CD4-positive, alpha-beta T cell (primary cell): ENCODE results near the gene FNIP1. TPM values are rescaled to one million over a fixed set of nuclear protein-coding genes. Genes with fewer than 3 reads are reported as not detected.

Experiments used
- ATAC-seq: fragments of 200-7000 bp; cut with Tn5 transposase; one replicate; pipeline ENCODE4 v1.10.0; 2022; ENCODE audit warnings: mild to moderate bottlenecking; ENCODE audit not compliant: poor library complexity
- CTCF ChIA-PET: fragments of 350-600 bp; sonication (Branson Sonifier 250); formaldehyde crosslinking; loops from one replicate; lab custom pipeline; 2021; ENCODE audit warnings: antibody characterized with exemption, inconsistent platforms; lab: Charles Lee
- POLR2A ChIA-PET: fragments of 350-600 bp; sonication (Branson Sonifier 250); formaldehyde crosslinking; loops from one replicate; lab custom pipeline; 2021; ENCODE audit warnings: antibody characterized with exemption, inconsistent platforms; lab: Charles Lee
- DNase-seq, 14 experiments: peaks; one replicate each; pipeline ENCODE4 v3.0.0-alpha.2; 2013 to 2020; ENCODE audit warnings: mixed read lengths in 2 of 14
- H3K27ac ChIP-seq, 2 donors: one replicate each; pipeline versions ENCODE4 v1.5.1 to v1.7.0; 2013; ENCODE audit warnings: low read length in 2 of 2, low read depth in 1 of 2, mild to moderate bottlenecking in 1 of 2
- H3K27me3 ChIP-seq, 2 experiments: 1 replicate in 1 of 2; 2 replicates in 1 of 2; pipeline versions ENCODE4 v1.6.1 to v1.7.0; 2013; ENCODE audit warnings: low read length in 2 of 2, control low read depth in 1 of 2, mild to moderate bottlenecking in 1 of 2, moderate library complexity in 1 of 2; ENCODE audit not compliant: insufficient read depth in 2 of 2, control insufficient read depth in 1 of 2
- H3K36me3 ChIP-seq: one replicate; pipeline ENCODE4 v1.6.1; 2013; ENCODE audit warnings: low read length, control low read depth; ENCODE audit not compliant: insufficient read depth
- H3K4me1 ChIP-seq: one replicate; pipeline ENCODE4 v1.6.1; 2013; ENCODE audit warnings: low read length, control low read depth; ENCODE audit not compliant: insufficient read depth
- H3K4me3 ChIP-seq: one replicate; pipeline ENCODE4 v1.5.1; 2013; ENCODE audit warnings: mild to moderate bottlenecking, low read length, moderate library complexity
- H3K9me3 ChIP-seq, 2 experiments: 1 replicate in 1 of 2; 2 replicates in 1 of 2; pipeline versions ENCODE4 v1.6.1 to v1.7.0; 2013; ENCODE audit warnings: low read length in 2 of 2, mild to moderate bottlenecking in 2 of 2, control low read depth in 1 of 2, moderate library complexity in 1 of 2; ENCODE audit not compliant: control insufficient read depth in 1 of 2, insufficient read depth in 1 of 2
- H3K27ac Mint-ChIP-seq: one replicate; pipeline ENCODE4 v1.8.0; 2020; ENCODE audit warnings: mixed read lengths
- H3K27me3 Mint-ChIP-seq: one replicate; pipeline ENCODE4 v1.8.0; 2021; ENCODE audit warnings: mixed read lengths
- H3K36me3 Mint-ChIP-seq: one replicate; pipeline ENCODE4 v1.8.0; 2021; ENCODE audit warnings: low read depth, mixed read lengths
- H3K4me1 Mint-ChIP-seq: one replicate; pipeline ENCODE4 v1.8.0; 2021; ENCODE audit warnings: low read depth, mixed read lengths
- H3K4me3 Mint-ChIP-seq: one replicate; pipeline ENCODE4 v1.8.0; 2020; ENCODE audit warnings: mild to moderate bottlenecking, mixed read lengths
- H3K9me3 Mint-ChIP-seq: one replicate; pipeline ENCODE4 v1.8.0; 2020; ENCODE audit warnings: mixed read lengths
- intact Hi-C, 2 experiments: fragments of 100-400 bp; cut with DNase I in 1 of 2; cut with micrococcal nuclease in 1 of 2; formaldehyde crosslinking; loops; one replicate each; pipeline versions ENCODE4 v1.15.1 to v1.9.0; 2023 to 2025; cut with DNase I, micrococcal nuclease
- total RNA-seq, 174 experiments: library from RNA in 2 of 174; stranded (reverse) in 2 of 174; gene quantifications; one replicate each; pipeline ENCODE4 v1.2.3 and lab custom pipeline; 2021 to 2026
- TF ChIP-seq, protein P1 (sequence below): fragments of 200-600 bp; IDR thresholded peaks from one replicate; pipeline ENCODE4 v1.8.0; 2022; ENCODE audit warnings: antibody characterized with exemption, mild to moderate bottlenecking

Gene FNIP1
- total RNA-seq, 2 experiments from 2014 or later = 34.5 to 34.7 TPM

DNA sequence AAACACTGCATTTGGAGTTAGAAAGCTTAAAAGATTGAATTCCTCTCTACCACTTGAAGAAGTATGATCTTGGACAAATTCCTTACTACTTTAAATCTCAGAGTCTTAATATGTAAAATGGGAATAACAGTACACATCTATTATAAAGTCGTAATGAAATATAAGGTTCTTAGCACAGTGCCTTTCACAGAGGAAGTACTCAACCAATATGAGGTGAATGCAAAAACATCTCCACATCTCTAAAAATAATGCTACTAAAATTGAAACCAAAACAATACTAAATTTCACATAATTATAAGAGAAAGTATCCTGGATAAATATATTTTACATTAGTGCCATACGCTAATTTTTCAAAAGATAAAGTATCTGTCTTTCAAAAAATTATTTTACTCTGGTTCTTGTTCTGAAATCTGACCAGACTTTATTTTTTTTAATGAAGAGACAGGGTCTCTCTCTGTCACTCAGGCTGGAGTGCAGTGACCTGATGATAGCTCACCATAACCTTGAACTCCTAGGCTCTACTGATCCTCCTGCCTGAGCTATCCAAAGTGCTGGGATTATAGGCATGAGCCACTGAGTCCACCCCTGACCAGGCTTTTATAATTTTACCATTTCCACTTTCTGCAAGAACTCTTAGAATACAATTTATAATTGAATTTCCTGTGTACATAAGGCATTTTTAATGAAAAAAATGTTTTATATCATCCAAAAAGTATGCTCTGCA is 21.3 kb upstream of the FNIP1 start:
- Mint-ChIP-seq H3K27ac (no peak overlapping the region), H3K36me3 (no peaks in the 10 kb centered on the region), H3K4me1 (peaks cover 12% of the 10 kb centered on the region), H3K27me3 (no peaks in the 10 kb centered on the region), H3K9me3 (no peaks in the 10 kb centered on the region), H3K4me3 (no peak overlapping the region)
- no peaks in the 10 kb centered on the region for H3K36me3 ChIP-seq
- no peak overlapping the region for H3K27ac ChIP-seq
- no peak overlapping the region for H3K4me3 ChIP-seq
- ChIA-PET POLR2A (no interaction called here), CTCF (no interaction called here)
- ATAC-seq (no peak), DNase-seq (no peak)
- intact Hi-C loops = no loop called here
- no peaks in the 10 kb centered on the region for H3K27me3 ChIP-seq
- H3K4me1 ChIP-seq = no peaks in the 10 kb centered on the region
- TF ChIP-seq, protein P1, sequence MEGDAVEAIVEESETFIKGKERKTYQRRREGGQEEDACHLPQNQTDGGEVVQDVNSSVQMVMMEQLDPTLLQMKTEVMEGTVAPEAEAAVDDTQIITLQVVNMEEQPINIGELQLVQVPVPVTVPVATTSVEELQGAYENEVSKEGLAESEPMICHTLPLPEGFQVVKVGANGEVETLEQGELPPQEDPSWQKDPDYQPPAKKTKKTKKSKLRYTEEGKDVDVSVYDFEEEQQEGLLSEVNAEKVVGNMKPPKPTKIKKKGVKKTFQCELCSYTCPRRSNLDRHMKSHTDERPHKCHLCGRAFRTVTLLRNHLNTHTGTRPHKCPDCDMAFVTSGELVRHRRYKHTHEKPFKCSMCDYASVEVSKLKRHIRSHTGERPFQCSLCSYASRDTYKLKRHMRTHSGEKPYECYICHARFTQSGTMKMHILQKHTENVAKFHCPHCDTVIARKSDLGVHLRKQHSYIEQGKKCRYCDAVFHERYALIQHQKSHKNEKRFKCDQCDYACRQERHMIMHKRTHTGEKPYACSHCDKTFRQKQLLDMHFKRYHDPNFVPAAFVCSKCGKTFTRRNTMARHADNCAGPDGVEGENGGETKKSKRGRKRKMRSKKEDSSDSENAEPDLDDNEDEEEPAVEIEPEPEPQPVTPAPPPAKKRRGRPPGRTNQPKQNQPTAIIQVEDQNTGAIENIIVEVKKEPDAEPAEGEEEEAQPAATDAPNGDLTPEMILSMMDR = no peak
- no peaks in the 10 kb centered on the region for H3K9me3 ChIP-seq

DNA sequence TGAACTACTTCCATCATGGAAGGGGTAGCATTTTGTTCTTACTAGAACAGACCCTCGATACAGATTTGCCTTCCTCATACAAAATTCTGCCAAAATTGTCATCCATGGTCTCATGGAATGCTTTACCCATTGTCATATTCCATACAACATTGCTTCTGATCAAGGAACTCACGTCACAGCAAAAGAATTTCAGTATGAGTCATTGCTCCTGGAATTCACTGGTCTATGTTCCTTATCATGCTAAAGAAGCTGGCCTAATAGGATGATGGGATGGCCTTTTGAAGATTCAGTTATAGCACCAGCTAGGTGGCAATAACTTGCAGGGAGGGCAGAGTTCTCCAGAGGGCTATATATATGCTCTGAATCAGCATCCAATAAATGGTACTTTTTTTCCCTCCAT is 18.2 kb upstream of the FNIP1 start:
- Mint-ChIP-seq H3K27ac (no peak overlapping the region), H3K36me3 (no peaks in the 10 kb centered on the region), H3K27me3 (no peaks in the 10 kb centered on the region), H3K9me3 (no peaks in the 10 kb centered on the region), H3K4me1 (peaks cover 12% of the 10 kb centered on the region), H3K4me3 (no peak overlapping the region)
- Histone ChIP-seq H3K9me3 (no peaks in the 10 kb centered on the region), H3K27me3 (no peaks in the 10 kb centered on the region), H3K27ac (no peak overlapping the region), H3K4me1 (no peaks in the 10 kb centered on the region), H3K4me3 (no peak overlapping the region), H3K36me3 (no peaks in the 10 kb centered on the region)
- ChIA-PET CTCF (no interaction called here), POLR2A (no interaction called here)
- ATAC-seq = no peak
- intact Hi-C loops = no loop called here
- DNase-seq = no peak
- TF ChIP-seq, protein P1 = no peak

DNA sequence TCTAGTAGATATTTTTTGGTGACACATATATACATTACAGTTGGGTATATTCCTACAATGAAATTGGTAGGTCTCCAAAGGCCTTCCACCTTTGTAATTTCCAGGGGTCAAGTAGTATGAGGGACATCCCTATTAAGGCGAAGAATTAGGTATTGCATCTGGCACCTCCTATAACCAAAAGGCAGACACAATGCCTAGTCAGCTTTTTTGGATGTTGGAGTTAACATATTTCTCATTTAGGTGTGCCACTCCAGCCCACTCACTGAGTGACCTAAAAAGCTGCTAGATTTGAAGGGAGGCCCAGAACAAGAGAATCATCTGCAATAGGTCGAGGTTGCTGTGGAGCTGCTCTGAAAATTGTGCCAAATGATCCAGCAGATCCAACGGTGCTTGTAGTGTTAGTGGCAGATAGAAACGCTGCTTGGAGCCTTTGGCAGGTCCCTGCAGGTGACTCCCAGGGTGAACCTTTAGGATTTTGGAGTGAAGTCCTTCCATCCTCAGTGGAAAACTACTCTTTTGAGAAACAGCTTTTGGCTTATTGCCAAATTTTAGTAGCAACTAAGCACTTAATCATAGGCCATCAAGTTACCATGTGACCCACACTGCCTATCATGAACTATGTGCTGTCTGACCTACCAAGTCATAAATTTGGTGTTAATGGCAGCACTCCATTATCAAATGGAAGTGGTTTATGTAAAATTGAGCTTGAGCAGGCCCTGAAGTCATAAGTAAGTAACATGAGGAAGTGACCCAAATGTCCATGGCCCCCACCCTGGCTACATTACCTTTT is 15.7 kb upstream of the FNIP1 start:
- H3K9me3 Mint-ChIP-seq = no peaks in the 10 kb centered on the region
- intact Hi-C loops = no loop called here

More for the DNA sequence above, 15.7 kb upstream of the FNIP1 start:
- ATAC-seq (no peak), DNase-seq (no peak)
- TF ChIP-seq, protein P1 = no peak
- CTCF ChIA-PET = no interaction called here
- Mint-ChIP-seq H3K36me3 (no peaks in the 10 kb centered on the region), H3K4me3 (no peak overlapping the region), H3K27ac (no peak overlapping the region), H3K27me3 (no peaks in the 10 kb centered on the region), H3K4me1 (peaks cover 1% of the 10 kb centered on the region)
- no peaks in the 10 kb centered on the region for H3K36me3 ChIP-seq
- no peak overlapping the region for H3K4me3 ChIP-seq
- H3K9me3 ChIP-seq = no peaks in the 10 kb centered on the region
- POLR2A ChIA-PET = no interaction called here
- H3K27me3 ChIP-seq = no peaks in the 10 kb centered on the region
- no peaks in the 10 kb centered on the region for H3K4me1 ChIP-seq
- H3K27ac ChIP-seq = no peak overlapping the region
